Measurements from ENCODE around the gene SCAMP3.
"Not testable (repeated sequence)": the region's sequence is repeated elsewhere in the genome, so short reads cannot be mapped to it uniquely, and the experiment has no call there.

DNA sequence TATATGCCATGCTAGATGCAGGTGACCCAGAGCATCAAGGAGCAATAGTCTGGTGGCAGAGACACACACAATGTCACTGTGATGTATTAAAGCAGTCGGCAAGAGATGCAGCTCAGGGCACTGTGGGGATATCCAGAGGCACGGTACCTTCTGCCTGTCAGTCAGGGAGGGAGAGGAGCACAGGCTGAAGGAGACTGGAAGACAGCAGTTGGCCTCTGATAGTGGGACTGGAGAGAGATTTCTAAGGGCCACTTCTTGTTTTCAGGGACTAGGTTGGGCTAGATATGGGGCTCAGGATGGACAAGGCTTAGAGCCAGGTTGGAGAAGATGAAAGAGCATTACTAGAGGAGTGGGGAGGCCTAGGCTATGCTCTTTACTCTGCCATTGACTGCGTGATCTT lies 30.9 kb downstream of the SCAMP3 start:
- not testable (repeated sequence) for TF ChIP-seq CTCF (IDR thresholded peaks at IDR 0.05); ZFX (IDR thresholded peaks at IDR 0.05; ENCODE audit: borderline replicate concordance)

Measured in 22Rv1 (cell line).